Measurements from ENCODE around the gene NRXN2.

Gene NRXN2

GRCh38 chr11:64721359-64721699 is 1.7 kb downstream of the NRXN2 start:
- H4K20me1 ChIP-seq (ENCODE audit: control insufficient read depth, insufficient read depth, low read depth, low read length) = no peaks in the 10 kb centered on the region
- no peak overlapping the region for H3K27ac ChIP-seq (ENCODE audit: low read depth, low read length)
- no peaks in the 10 kb centered on the region for H3K79me2 ChIP-seq (ENCODE audit: control insufficient read depth, low read length)
- no peak overlapping the region for H3K4me2 ChIP-seq (ENCODE audit: low read length)
- peaks cover 13% of the 10 kb centered on the region for H3K4me1 ChIP-seq (ENCODE audit: control insufficient read depth, low read length)
- no peaks in the 10 kb centered on the region for H3F3A ChIP-seq (ENCODE audit: control insufficient read depth, insufficient read depth)
- no peaks in the 10 kb centered on the region for H3K9me3 ChIP-seq (ENCODE audit: control insufficient read depth, insufficient read depth, low read length)
- H3K27me3 ChIP-seq (ENCODE audit: control insufficient read depth, low read length) = peaks cover 60% of the 10 kb centered on the region
- no peaks in the 10 kb centered on the region for H3K36me3 ChIP-seq (ENCODE audit: control insufficient read depth, low read length)
- no peaks in the 10 kb centered on the region for H3K9me2 ChIP-seq (replicated peaks; ENCODE audit: control insufficient read depth, low read length)
- TF ChIP-seq EZH2phosphoT487 (IDR thresholded peaks at IDR 0.05; ENCODE audit: borderline replicate concordance, low read length) (no peak), CTCF (IDR thresholded peaks at IDR 0.05; ENCODE audit: low read depth, low read length, poor library complexity, severe bottlenecking) (no peak)
- H3K4me3 ChIP-seq (ENCODE audit: low read length) = no peak overlapping the region

GRCh38 chr11:64720640-64721358 is 2.2 kb downstream of the NRXN2 start:
- Histone ChIP-seq H3F3A (ENCODE audit: control insufficient read depth, insufficient read depth) (no peaks in the 10 kb centered on the region), H3K9me3 (ENCODE audit: control insufficient read depth, insufficient read depth, low read length) (no peaks in the 10 kb centered on the region), H3K79me2 (ENCODE audit: control insufficient read depth, low read length) (no peaks in the 10 kb centered on the region), H3K9me2 (replicated peaks; ENCODE audit: control insufficient read depth, low read length) (no peaks in the 10 kb centered on the region), H3K27me3 (ENCODE audit: control insufficient read depth, low read length) (peaks cover 65% of the 10 kb centered on the region), H3K4me3 (ENCODE audit: low read length) (no peak overlapping the region), H3K36me3 (ENCODE audit: control insufficient read depth, low read length) (no peaks in the 10 kb centered on the region), H3K27ac (ENCODE audit: low read depth, low read length) (no peak overlapping the region), H4K20me1 (ENCODE audit: control insufficient read depth, insufficient read depth, low read depth, low read length) (no peaks in the 10 kb centered on the region), H3K4me1 (ENCODE audit: control insufficient read depth, low read length) (peaks cover 13% of the 10 kb centered on the region), H3K4me2 (ENCODE audit: low read length) (no peak overlapping the region)
- no peak for TF ChIP-seq EZH2phosphoT487 (IDR thresholded peaks at IDR 0.05; ENCODE audit: borderline replicate concordance, low read length)
- TF ChIP-seq CTCF (IDR thresholded peaks at IDR 0.05; ENCODE audit: low read depth, low read length, poor library complexity, severe bottlenecking) = no peak

- Histone ChIP-seq H3K9me2 (replicated peaks; ENCODE audit: control insufficient read depth, low read length) (no peaks in the 10 kb centered on the region), H3K27me3 (ENCODE audit: control insufficient read depth, low read length) (peaks cover 71% of the 10 kb centered on the region), H3K4me3 (ENCODE audit: low read length) (no peak overlapping the region), H3F3A (ENCODE audit: control insufficient read depth, insufficient read depth) (0 out of 2 replicates have a peak, but pooled peaks cover 1% of the 10 kb centered on the region), H3K27ac (ENCODE audit: low read depth, low read length) (no peak overlapping the region), H3K36me3 (ENCODE audit: control insufficient read depth, low read length) (no peaks in the 10 kb centered on the region), H3K9me3 (ENCODE audit: control insufficient read depth, insufficient read depth, low read length) (no peaks in the 10 kb centered on the region), H3K79me2 (ENCODE audit: control insufficient read depth, low read length) (no peaks in the 10 kb centered on the region), H3K4me1 (ENCODE audit: control insufficient read depth, low read length) (peaks cover 20% of the 10 kb centered on the region), H3K4me2 (ENCODE audit: low read length) (no peak overlapping the region), H4K20me1 (ENCODE audit: control insufficient read depth, insufficient read depth, low read depth, low read length) (no peaks in the 10 kb centered on the region)
- TF ChIP-seq CTCF (IDR thresholded peaks at IDR 0.05; ENCODE audit: low read depth, low read length, poor library complexity, severe bottlenecking) = no peak
- no peak for TF ChIP-seq EZH2phosphoT487 (IDR thresholded peaks at IDR 0.05; ENCODE audit: borderline replicate concordance, low read length)
Observed at GRCh38 chr11:64720167-64720566, 2.8 kb downstream of the NRXN2 start.
